ENCODE results near the gene CERKL. TPM values are rescaled to one million over a fixed set of nuclear protein-coding genes. Genes with fewer than 3 reads are reported as not detected.
A peak's percentile ranks its signal among the peaks of the same experiment; 100 is the strongest.

Gene CERKL
- total RNA-seq, 1 experiment from 2014 or later = 0.24 TPM

DNA sequence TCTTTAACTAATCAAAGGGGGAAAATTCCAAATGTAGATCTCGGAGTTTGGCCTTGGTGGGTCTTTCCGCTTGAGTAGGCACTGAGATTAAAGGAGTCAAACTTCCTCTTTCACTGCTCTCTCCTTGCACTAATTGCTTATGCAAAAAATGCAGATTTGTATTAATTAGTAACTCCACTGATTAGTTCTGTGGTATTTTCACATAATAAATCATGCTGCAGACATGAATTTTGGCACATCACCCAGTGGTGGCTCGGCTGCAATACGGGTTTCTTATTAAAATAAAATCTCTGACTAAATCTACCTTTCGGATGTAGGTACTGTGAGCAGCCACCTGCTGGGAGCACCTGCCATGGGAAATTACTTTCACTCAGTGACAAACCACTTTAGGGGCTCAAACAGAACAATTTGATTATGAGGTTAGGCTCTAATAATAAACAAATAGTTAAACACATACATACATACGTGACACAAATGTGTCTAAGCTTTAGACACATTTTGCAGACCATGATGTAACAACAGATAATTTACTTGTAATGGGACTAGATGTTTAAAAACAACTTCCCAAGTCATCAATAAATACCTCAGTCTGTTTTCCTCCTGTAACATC, 29.8 kb upstream of the CERKL start:
- H3K27me3 Mint-ChIP-seq (ENCODE audit: low read depth) = peaks cover 88% of the 10 kb centered on the region
- ChIA-PET CTCF (no interaction called here), POLR2A (no interaction called here)
- no peak for DNase-seq (ENCODE audit: low spot score)
- H3K36me3 Mint-ChIP-seq = no peaks in the 10 kb centered on the region
- no peak overlapping the region for H3K4me3 Mint-ChIP-seq
- ATAC-seq = no peak
- peaks cover 49% of the 10 kb centered on the region for H3K4me1 Mint-ChIP-seq
- TF ChIP-seq AR (CRISPR knock-in tag; IDR thresholded peaks at IDR 0.05) (no peak), ZNF532 (CRISPR knock-in tag; IDR thresholded peaks at IDR 0.05; ENCODE audit: borderline replicate concordance) (no peak), FOXJ3 (CRISPR knock-in tag; IDR thresholded peaks at IDR 0.05; ENCODE audit: borderline replicate concordance) (no peak)
- H3K27ac Mint-ChIP-seq = no peak overlapping the region
- no peaks in the 10 kb centered on the region for H3K9me3 Mint-ChIP-seq

GRCh38 chr2:181685150-181685688, 28.3 kb upstream of the CERKL start:
- no peak overlapping the region for H3K27ac Mint-ChIP-seq
- DNase-seq (ENCODE audit: low spot score) = peak; percentile 69
- ATAC-seq = peak; percentile 8
- peaks cover 100% of the 10 kb centered on the region for H3K27me3 Mint-ChIP-seq (ENCODE audit: low read depth)
- H3K9me3 Mint-ChIP-seq = no peaks in the 10 kb centered on the region
- ChIA-PET CTCF (no interaction called here), POLR2A (interaction anchor here (0.7 kb wide), 1 partner anchor 102 kb away, joined by 4 read pairs; no protein-coding TSS in a partner anchor)
- no peaks in the 10 kb centered on the region for H3K36me3 Mint-ChIP-seq
- H3K4me1 Mint-ChIP-seq = peaks cover 57% of the 10 kb centered on the region
- H3K4me3 Mint-ChIP-seq = peak overlapping the region; percentile 34
- TF ChIP-seq CREM (CRISPR knock-in tag; IDR thresholded peaks at IDR 0.05) (no peak), FOXK1 (CRISPR knock-in tag; IDR thresholded peaks at IDR 0.05) (no peak), ARID4B (CRISPR knock-in tag; IDR thresholded peaks at IDR 0.05; ENCODE audit: borderline replicate concordance) (no peak), ZNF532 (CRISPR knock-in tag; IDR thresholded peaks at IDR 0.05; ENCODE audit: borderline replicate concordance) (no peak)
- TF ChIP-seq, protein P1, sequence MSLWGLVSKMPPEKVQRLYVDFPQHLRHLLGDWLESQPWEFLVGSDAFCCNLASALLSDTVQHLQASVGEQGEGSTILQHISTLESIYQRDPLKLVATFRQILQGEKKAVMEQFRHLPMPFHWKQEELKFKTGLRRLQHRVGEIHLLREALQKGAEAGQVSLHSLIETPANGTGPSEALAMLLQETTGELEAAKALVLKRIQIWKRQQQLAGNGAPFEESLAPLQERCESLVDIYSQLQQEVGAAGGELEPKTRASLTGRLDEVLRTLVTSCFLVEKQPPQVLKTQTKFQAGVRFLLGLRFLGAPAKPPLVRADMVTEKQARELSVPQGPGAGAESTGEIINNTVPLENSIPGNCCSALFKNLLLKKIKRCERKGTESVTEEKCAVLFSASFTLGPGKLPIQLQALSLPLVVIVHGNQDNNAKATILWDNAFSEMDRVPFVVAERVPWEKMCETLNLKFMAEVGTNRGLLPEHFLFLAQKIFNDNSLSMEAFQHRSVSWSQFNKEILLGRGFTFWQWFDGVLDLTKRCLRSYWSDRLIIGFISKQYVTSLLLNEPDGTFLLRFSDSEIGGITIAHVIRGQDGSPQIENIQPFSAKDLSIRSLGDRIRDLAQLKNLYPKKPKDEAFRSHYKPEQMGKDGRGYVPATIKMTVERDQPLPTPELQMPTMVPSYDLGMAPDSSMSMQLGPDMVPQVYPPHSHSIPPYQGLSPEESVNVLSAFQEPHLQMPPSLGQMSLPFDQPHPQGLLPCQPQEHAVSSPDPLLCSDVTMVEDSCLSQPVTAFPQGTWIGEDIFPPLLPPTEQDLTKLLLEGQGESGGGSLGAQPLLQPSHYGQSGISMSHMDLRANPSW (CRISPR knock-in tag; conservative IDR thresholded peaks at IDR 0.05; ENCODE audit: low read depth) = no peak
- TF ChIP-seq, protein P2, sequence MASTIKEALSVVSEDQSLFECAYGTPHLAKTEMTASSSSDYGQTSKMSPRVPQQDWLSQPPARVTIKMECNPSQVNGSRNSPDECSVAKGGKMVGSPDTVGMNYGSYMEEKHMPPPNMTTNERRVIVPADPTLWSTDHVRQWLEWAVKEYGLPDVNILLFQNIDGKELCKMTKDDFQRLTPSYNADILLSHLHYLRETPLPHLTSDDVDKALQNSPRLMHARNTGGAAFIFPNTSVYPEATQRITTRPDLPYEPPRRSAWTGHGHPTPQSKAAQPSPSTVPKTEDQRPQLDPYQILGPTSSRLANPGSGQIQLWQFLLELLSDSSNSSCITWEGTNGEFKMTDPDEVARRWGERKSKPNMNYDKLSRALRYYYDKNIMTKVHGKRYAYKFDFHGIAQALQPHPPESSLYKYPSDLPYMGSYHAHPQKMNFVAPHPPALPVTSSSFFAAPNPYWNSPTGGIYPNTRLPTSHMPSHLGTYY (CRISPR knock-in tag; IDR thresholded peaks at IDR 0.05) = no peak
- TF ChIP-seq, protein P3, sequence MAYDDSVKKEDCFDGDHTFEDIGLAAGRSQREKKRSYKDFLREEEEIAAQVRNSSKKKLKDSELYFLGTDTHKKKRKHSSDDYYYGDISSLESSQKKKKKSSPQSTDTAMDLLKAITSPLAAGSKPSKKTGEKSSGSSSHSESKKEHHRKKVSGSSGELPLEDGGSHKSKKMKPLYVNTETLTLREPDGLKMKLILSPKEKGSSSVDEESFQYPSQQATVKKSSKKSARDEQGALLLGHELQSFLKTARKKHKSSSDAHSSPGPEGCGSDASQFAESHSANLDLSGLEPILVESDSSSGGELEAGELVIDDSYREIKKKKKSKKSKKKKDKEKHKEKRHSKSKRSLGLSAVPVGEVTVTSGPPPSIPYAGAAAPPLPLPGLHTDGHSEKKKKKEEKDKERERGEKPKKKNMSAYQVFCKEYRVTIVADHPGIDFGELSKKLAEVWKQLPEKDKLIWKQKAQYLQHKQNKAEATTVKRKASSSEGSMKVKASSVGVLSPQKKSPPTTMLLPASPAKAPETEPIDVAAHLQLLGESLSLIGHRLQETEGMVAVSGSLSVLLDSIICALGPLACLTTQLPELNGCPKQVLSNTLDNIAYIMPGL (CRISPR knock-in tag; IDR thresholded peaks at IDR 0.05) = no peak

Measured in WTC11 (cell line).